GM13977 (cell line): ENCODE measurements around the gene ROBO4.

ENCODE experiments used
- DNase-seq: peaks from one replicate; pipeline ENCODE4 v3.0.0; 2012; ENCODE audit warnings: low spot score
- CTCF ChIP-seq: IDR thresholded peaks from 2 replicates; pipeline ENCODE4 v1.5.1; 2012; ENCODE audit warnings: mild to moderate bottlenecking, control low read depth; ENCODE audit not compliant: insufficient read depth; ENCODE audit errors: extremely low read depth, missing control alignments
- in situ Hi-C: fragments of 300-500 bp; cut with MboI; formaldehyde crosslinking; loops from one replicate; pipeline ENCODE4 v1.12.0; 2022; ENCODE audit warnings: low sequenced_read_pairs, low pct_unique_long_range_greater_than_20kb, mixed read lengths, inconsistent platforms; ENCODE audit not compliant: unreplicated experiment

The ROBO4 gene

GRCh38 chr11:124841201-124841600 is 56.5 kb downstream of the ROBO4 start:
- in situ Hi-C loops: loop anchor here (25.0 kb wide), 1 partner anchor 179 kb away; the partner anchor contains the start of genes SIAE and SPA17
- no peak for DNase-seq
- TF ChIP-seq CTCF: no peak

- no peak for DNase-seq
- in situ Hi-C loops: loop anchor here (25.0 kb wide), 1 partner anchor 178 kb away; the partner anchor contains the start of genes SIAE and SPA17
- TF ChIP-seq CTCF: no peak
Observed at GRCh38 chr11:124840666-124841065, 57.0 kb downstream of the ROBO4 start.

- DNase-seq: peak; percentile 36
- in situ Hi-C loops: loop anchor here (25.0 kb wide), 1 partner anchor 178 kb away; the partner anchor contains the start of genes SIAE and SPA17
- no peak for TF ChIP-seq CTCF
Observed at GRCh38 chr11:124839972-124840621, 57.6 kb downstream of the ROBO4 start.

- in situ Hi-C loops: loop anchor here (25.0 kb wide), 1 partner anchor 177 kb away; the partner anchor contains the start of genes SIAE and SPA17
- DNase-seq: peak; percentile 33
- TF ChIP-seq CTCF: no peak
Observed at GRCh38 chr11:124839128-124839971, 58.3 kb downstream of the ROBO4 start.

- DNase-seq: no peak
- TF ChIP-seq CTCF: no peak
- in situ Hi-C loops: loop anchor here (25.0 kb wide), 1 partner anchor 176 kb away; the partner anchor contains the start of genes SIAE and SPA17
Observed at GRCh38 chr11:124838805-124839127, 58.9 kb downstream of the ROBO4 start.

- peak; percentile 70 for DNase-seq
- peak; percentile 56 for TF ChIP-seq CTCF
- in situ Hi-C loops: loop anchor here (25.0 kb wide), 1 partner anchor 175 kb away; the partner anchor contains the start of genes SIAE and SPA17
Observed at GRCh38 chr11:124837491-124837856, 60.2 kb downstream of the ROBO4 start.
